ENCODE measurements around the gene ARFGAP1. TPM values are rescaled to one million over a fixed set of nuclear protein-coding genes. Genes with fewer than 3 reads are reported as not detected.

ARFGAP1 gene
- total and polyA plus RNA-seq, 4 donors, result 47.0 to 108 (median 87.6) TPM

- 81 to 86% methylated on average over 18 of the region's 18 CpGs for WGBS, 2 donors
- Histone ChIP-seq H3K27me3 (ENCODE audit: control insufficient read depth in 3 of 3, insufficient read depth in 3 of 3, low read length in 2 of 3) (peaks cover 0 to 4% (median 0%) of the 10 kb centered on the region in 3 donors), H3K4me3 (no peak overlapping the region), H3K27ac (ENCODE audit: low read depth in 1 of 2, low read length in 1 of 2) (no peak overlapping the region), H3K4me1 (ENCODE audit: control insufficient read depth in 5 of 5, insufficient read depth in 5 of 5, low read length in 5 of 5) (peaks cover 0 to 4% (median 0%) of the 10 kb centered on the region in 5 donors), H3K36me3 (ENCODE audit: control insufficient read depth in 4 of 4, insufficient read depth in 4 of 4, low read length in 4 of 4) (no peaks in the 10 kb centered on the region), H3K9ac (ENCODE audit: insufficient read depth in 1 of 2, low read length in 2 of 2) (no peak overlapping the region), H3K9me3 (ENCODE audit: control insufficient read depth in 4 of 4, insufficient read depth in 3 of 4, low read length in 3 of 4) (peaks cover 0 to 14% (median 2%) of the 10 kb centered on the region in 4 donors)
- ATAC-seq (ENCODE audit: insufficient read depth, low FRiP score) (no peak), DNase-seq (no peak)
- TF ChIP-seq CTCF (IDR thresholded peaks at IDR 0.05; ENCODE audit: control extremely low read depth, extremely low read depth), result no peak
Measured at GRCh38 chr20:63329331-63330083, 56.9 kb downstream of the ARFGAP1 start.

- no peak for ATAC-seq (ENCODE audit: insufficient read depth, low FRiP score)
- Histone ChIP-seq H3K36me3 (ENCODE audit: control insufficient read depth in 4 of 4, insufficient read depth in 4 of 4, low read length in 4 of 4) (no peaks in the 10 kb centered on the region), H3K4me1 (ENCODE audit: control insufficient read depth in 5 of 5, insufficient read depth in 5 of 5, low read length in 5 of 5) (peaks cover 0 to 4% (median 0%) of the 10 kb centered on the region in 5 donors), H3K27ac (ENCODE audit: low read depth in 1 of 2, low read length in 1 of 2) (no peak overlapping the region), H3K27me3 (ENCODE audit: control insufficient read depth in 3 of 3, insufficient read depth in 3 of 3, low read length in 2 of 3) (peaks cover 0 to 4% (median 0%) of the 10 kb centered on the region in 3 donors), H3K9ac (ENCODE audit: insufficient read depth in 1 of 2, low read length in 2 of 2) (no peak overlapping the region), H3K9me3 (ENCODE audit: control insufficient read depth in 4 of 4, insufficient read depth in 3 of 4, low read length in 3 of 4) (peaks cover 0 to 14% (median 2%) of the 10 kb centered on the region in 4 donors), H3K4me3 (no peak overlapping the region)
- TF ChIP-seq CTCF (IDR thresholded peaks at IDR 0.05; ENCODE audit: control extremely low read depth, extremely low read depth), result no peak
- WGBS, 2 donors, result 79 to 85% methylated on average over 20 of the region's 20 CpGs
- DNase-seq, result no peak
Measured at GRCh38 chr20:63330084-63330760, 57.6 kb downstream of the ARFGAP1 start.

GRCh38 chr20:63330940-63331339 lies 58.3 kb downstream of the ARFGAP1 start:
- peaks cover 0 to 4% (median 0%) of the 10 kb centered on the region in 5 donors for H3K4me1 ChIP-seq (ENCODE audit: control insufficient read depth in 5 of 5, insufficient read depth in 5 of 5, low read length in 5 of 5)
- DNase-seq (no peak), ATAC-seq (ENCODE audit: insufficient read depth, low FRiP score) (no peak)
- H3K4me3 ChIP-seq, result no peak overlapping the region
- no peak overlapping the region for H3K9ac ChIP-seq (ENCODE audit: insufficient read depth in 1 of 2, low read length in 2 of 2)
- H3K36me3 ChIP-seq (ENCODE audit: control insufficient read depth in 4 of 4, insufficient read depth in 4 of 4, low read length in 4 of 4), result no peaks in the 10 kb centered on the region
- no peak overlapping the region for H3K27ac ChIP-seq (ENCODE audit: low read depth in 1 of 2, low read length in 1 of 2)
- 72 to 76% methylated on average over 13 of the region's 13 CpGs for WGBS, 2 donors
- H3K27me3 ChIP-seq (ENCODE audit: control insufficient read depth in 3 of 3, insufficient read depth in 3 of 3, low read length in 2 of 3), result peaks cover 0 to 4% (median 0%) of the 10 kb centered on the region in 3 donors
- TF ChIP-seq CTCF (IDR thresholded peaks at IDR 0.05; ENCODE audit: control extremely low read depth, extremely low read depth), result no peak
- H3K9me3 ChIP-seq (ENCODE audit: control insufficient read depth in 4 of 4, insufficient read depth in 3 of 4, low read length in 3 of 4), result peaks cover 0 to 14% (median 2%) of the 10 kb centered on the region in 4 donors
